Gastroesophageal sphincter (tissue), 4 donors: ENCODE data around the gene TDRD3. TPM values are rescaled to one million over a fixed set of nuclear protein-coding genes. Genes with fewer than 3 reads are reported as not detected.

Experiments used
- ATAC-seq: fragments of 150-250 bp; one replicate; pipeline ENCODE4 v1.9.1; 2016; ENCODE audit warnings: mild to moderate bottlenecking, moderate library complexity
- H3K27ac ChIP-seq, 4 donors: fragments of 200-600 bp; sonication (generic) in 3 of 4; 1 replicate in 3 of 4; 2 replicates in 1 of 4; pipeline ENCODE4 v1.5.1; 2016 to 2019
- H3K27me3 ChIP-seq: fragments of 200-600 bp; sonication (generic); one replicate; pipeline ENCODE4 v1.5.1; 2019
- H3K36me3 ChIP-seq, 2 donors: fragments of 200-600 bp; sonication (generic); one replicate each; pipeline ENCODE4 v1.5.1; 2019; ENCODE audit warnings: control low read depth in 1 of 2
- H3K4me1 ChIP-seq, 3 donors: fragments of 200-600 bp; sonication (generic); 1 replicate in 2 of 3; 2 replicates in 1 of 3; pipeline ENCODE4 v1.5.1; 2016 to 2019; ENCODE audit warnings: control low read depth in 2 of 3
- H3K4me3 ChIP-seq, 2 donors: fragments of 200-600 bp; sonication (generic); one replicate each; pipeline ENCODE4 v1.5.1; 2019; ENCODE audit warnings: mild to moderate bottlenecking in 1 of 2, moderate library complexity in 1 of 2
- H3K9me3 ChIP-seq, 3 donors: fragments of 200-600 bp; sonication (generic); one replicate each; pipeline ENCODE4 v1.5.1; 2017 to 2019; ENCODE audit warnings: control low read depth in 2 of 3
- EP300 ChIP-seq: sonication (generic); formaldehyde crosslinking; IDR thresholded peaks from one replicate; pipeline ENCODE4 v1.6.1; 2017; ENCODE audit warnings: antibody characterized with exemption, mild to moderate bottlenecking
- POLR2A ChIP-seq, 2 donors: fragments of 450-650 bp; IDR thresholded peaks; one replicate each; pipeline ENCODE4 v1.6.1; 2017; ENCODE audit warnings: antibody characterized with exemption in 2 of 2, mild to moderate bottlenecking in 2 of 2, moderate library complexity in 1 of 2
- POLR2AphosphoS5 ChIP-seq: sonication (generic); formaldehyde crosslinking; IDR thresholded peaks from one replicate; pipeline ENCODE4 v1.6.1; 2017; ENCODE audit warnings: antibody characterized with exemption
- WGBS, 2 donors: methylation state at CpG; one replicate each; pipeline ENCODE4 v1.1.5; 2018; ENCODE audit warnings: low coverage in 1 of 2; 5-methylcytosine and 5-hydroxymethylcytosine counted together
- total RNA-seq, 4 donors: library from RNA; depleted of rRNA; stranded (reverse); fragments of >200 nt; gene quantifications; one replicate each; pipeline ENCODE4 v1.1.0, GENCODE V29; 2016
- TF ChIP-seq, protein P1 (sequence below), 4 experiments: fragments of 200-600 bp in 2 of 4; fragments of 450-650 bp in 2 of 4; sonication (generic) in 1 of 4; IDR thresholded peaks; one replicate each; pipeline ENCODE4 v1.5.1; 2017 to 2019; ENCODE audit warnings: antibody characterized with exemption in 4 of 4, mild to moderate bottlenecking in 2 of 4, moderate library complexity in 2 of 4

TDRD3 gene
- total RNA-seq, 4 donors from 2014 or later, result 22.4 to 41.4 (median 28.7) TPM

DNA sequence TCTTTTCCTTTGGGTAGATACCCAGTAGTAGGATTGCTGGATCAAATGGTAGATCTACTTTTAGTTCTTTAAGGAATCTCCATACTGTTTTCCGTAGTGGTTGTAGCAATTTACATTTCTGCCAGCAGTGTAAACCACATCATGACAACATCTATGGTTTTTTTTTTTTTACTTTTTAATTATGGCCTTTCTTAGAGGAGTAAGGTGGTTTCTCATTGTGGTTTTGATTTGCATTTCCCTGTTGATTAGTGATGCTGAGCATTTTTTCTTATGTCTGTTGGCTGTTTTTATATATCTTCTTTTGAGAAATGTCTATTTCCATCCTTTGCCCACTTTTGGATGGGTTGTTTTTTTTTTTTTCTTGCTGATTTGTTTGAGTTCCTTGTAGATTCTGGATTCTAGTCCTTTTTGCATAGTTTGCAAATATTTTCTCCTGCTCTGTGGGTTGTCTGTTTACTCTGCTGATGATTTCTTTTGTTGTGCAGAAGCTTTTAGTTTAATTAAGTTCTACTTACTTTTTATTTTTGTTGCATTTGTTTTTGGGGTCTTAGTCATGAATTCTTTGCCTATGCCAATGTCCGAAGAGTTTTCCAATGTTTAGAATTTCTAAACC, 38.8 kb downstream of the TDRD3 start:
- TF ChIP-seq POLR2AphosphoS5 (no peak), EP300 (no peak), POLR2A (IDR thresholded peaks at IDR 0.05) (no peak)
- TF ChIP-seq, protein P1, sequence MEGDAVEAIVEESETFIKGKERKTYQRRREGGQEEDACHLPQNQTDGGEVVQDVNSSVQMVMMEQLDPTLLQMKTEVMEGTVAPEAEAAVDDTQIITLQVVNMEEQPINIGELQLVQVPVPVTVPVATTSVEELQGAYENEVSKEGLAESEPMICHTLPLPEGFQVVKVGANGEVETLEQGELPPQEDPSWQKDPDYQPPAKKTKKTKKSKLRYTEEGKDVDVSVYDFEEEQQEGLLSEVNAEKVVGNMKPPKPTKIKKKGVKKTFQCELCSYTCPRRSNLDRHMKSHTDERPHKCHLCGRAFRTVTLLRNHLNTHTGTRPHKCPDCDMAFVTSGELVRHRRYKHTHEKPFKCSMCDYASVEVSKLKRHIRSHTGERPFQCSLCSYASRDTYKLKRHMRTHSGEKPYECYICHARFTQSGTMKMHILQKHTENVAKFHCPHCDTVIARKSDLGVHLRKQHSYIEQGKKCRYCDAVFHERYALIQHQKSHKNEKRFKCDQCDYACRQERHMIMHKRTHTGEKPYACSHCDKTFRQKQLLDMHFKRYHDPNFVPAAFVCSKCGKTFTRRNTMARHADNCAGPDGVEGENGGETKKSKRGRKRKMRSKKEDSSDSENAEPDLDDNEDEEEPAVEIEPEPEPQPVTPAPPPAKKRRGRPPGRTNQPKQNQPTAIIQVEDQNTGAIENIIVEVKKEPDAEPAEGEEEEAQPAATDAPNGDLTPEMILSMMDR (IDR thresholded peaks at IDR 0.05), result no peak
- no peak for ATAC-seq
- Histone ChIP-seq H3K4me1 (no peaks in the 10 kb centered on the region), H3K27me3 (no peaks in the 10 kb centered on the region), H3K4me3 (no peak overlapping the region), H3K36me3 (no peaks in the 10 kb centered on the region), H3K27ac (no peak overlapping the region), H3K9me3 (no peaks in the 10 kb centered on the region)
- WGBS, 2 donors, result 93 to 96% methylated on average over 2 of the region's 2 CpGs

DNA sequence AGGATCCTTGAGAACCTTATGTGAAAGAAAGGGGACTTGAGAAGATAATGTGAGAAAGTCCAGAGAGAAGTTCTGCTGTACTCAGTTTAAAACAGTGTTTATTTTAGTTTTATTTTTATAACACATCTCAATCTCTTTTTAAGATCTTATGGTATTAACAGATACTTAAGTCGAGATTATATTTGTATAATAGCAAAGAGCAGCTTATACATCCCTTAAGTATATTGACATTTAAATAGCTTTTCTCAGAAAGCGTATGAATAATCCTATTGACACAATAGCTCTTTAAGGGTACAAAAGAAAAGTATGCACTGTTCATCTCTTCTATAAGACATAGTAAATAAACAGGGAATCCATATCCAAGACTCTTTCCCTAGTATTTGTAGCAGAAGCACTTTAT, 42.2 kb downstream of the TDRD3 start:
- Histone ChIP-seq H3K27ac (no peak overlapping the region), H3K27me3 (no peaks in the 10 kb centered on the region), H3K4me1 (no peaks in the 10 kb centered on the region), H3K4me3 (no peak overlapping the region), H3K9me3 (no peaks in the 10 kb centered on the region), H3K36me3 (no peaks in the 10 kb centered on the region)
- whole genome bisulfite sequencing, 2 donors, result 19 to 67% methylated on average over 2 of the region's 2 CpGs
- TF ChIP-seq, protein P1 (IDR thresholded peaks at IDR 0.05), result no peak
- TF ChIP-seq POLR2A (IDR thresholded peaks at IDR 0.05), result no peak
- no peak for TF ChIP-seq EP300
- no peak for ATAC-seq

DNA sequence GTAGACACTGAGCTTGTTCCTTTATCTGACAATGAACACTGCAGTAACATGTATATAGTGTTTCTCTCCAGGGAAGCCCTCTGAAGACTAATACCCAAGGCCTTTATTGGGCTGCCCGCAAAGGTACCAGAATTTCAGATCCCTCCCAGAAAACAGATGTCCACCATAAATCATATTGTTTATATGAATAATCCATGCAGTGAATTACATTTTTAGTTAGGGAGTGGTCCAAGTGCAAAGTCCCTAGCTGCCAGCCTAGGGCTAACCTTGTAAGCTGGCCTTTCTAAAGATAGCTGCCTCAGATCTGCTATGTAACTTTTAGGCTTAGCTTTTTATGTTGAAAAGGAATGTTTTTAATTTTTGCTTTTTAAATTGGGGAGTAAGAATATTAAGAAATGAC, 44.7 kb downstream of the TDRD3 start:
- H3K27ac ChIP-seq, result no peak overlapping the region
- H3K4me3 ChIP-seq, result no peak overlapping the region
- TF ChIP-seq, protein P1 (IDR thresholded peaks at IDR 0.05), result no peak
- TF ChIP-seq POLR2A (IDR thresholded peaks at IDR 0.05) (no peak), EP300 (no peak), POLR2AphosphoS5 (no peak)
- 85 to 90% methylated on average over 1 of the region's 1 CpG for WGBS, 2 donors
- H3K9me3 ChIP-seq, result no peaks in the 10 kb centered on the region
- peaks cover 0 to 8% (median 0%) of the 10 kb centered on the region in 3 donors for H3K4me1 ChIP-seq
- H3K27me3 ChIP-seq, result no peaks in the 10 kb centered on the region
- ATAC-seq, result no peak
- no peaks in the 10 kb centered on the region for H3K36me3 ChIP-seq

DNA sequence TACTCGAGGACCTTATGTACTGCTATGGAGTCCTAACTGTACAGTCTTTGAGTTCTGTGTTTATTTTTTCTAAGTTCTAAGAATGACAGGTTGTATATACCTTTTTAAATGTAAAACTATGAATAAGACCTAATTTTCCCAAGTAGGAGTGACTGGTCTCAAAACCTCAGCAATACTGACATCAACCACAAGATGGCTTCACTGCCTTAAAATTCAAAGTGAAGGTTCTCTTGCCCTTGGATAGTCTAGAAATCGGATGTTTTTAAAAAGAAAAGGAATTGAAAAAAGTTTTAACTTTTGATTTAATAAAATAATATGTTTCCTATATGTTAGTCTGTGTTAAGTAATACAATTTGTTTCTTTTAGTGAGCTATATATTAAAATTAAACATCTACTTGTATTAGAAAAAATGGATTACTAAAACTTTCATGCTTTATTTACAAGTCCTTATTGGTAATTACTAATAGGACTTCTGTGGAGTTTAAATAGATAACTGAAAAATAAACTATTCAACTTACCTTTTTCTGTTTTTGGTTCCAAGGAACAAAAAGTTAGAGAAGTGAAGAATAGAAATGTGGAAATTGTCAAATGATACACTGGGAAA, 52.0 kb downstream of the TDRD3 start:
- Histone ChIP-seq H3K4me3 (no peak overlapping the region), H3K27me3 (no peaks in the 10 kb centered on the region), H3K36me3 (peaks cover 0 to 6% of the 10 kb centered on the region in 2 donors), H3K9me3 (no peaks in the 10 kb centered on the region), H3K27ac (no peak overlapping the region), H3K4me1 (peaks cover 0 to 8% (median 0%) of the 10 kb centered on the region in 3 donors)
- WGBS, 2 donors, result 35 to 48% methylated on average over 2 of the region's 2 CpGs
- no peak for ATAC-seq
- no peak for TF ChIP-seq POLR2A (IDR thresholded peaks at IDR 0.05)
- no peak for TF ChIP-seq EP300
- no peak for TF ChIP-seq POLR2AphosphoS5
- TF ChIP-seq, protein P1 (IDR thresholded peaks at IDR 0.05), result peak; percentile 64 to 68 (median 66)

DNA sequence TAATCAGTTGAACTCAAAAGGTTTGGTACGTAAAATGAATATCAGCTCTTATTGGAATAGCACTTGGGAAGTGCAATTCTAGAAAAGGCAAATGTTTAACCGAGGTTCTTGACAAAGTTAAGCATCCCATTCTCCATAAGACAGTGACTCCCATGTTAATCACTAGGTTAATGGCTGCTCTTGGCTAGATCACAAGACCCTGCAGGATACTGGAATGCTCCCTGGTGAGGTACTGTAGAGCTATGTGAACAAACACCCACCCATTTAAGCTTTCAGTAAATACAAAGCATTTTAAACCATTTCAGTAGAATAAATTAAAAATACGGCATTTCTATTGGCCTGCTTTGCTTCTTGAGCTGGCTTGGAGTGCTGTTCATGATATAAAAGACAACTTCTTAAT, 56.5 kb downstream of the TDRD3 start:
- H3K4me3 ChIP-seq, result no peak overlapping the region
- no peaks in the 10 kb centered on the region for H3K4me1 ChIP-seq
- TF ChIP-seq POLR2AphosphoS5, result no peak
- TF ChIP-seq, protein P1 (IDR thresholded peaks at IDR 0.05), result no peak
- no peak for TF ChIP-seq EP300
- WGBS, 2 donors, result 89 to 96% methylated on average over 2 to 3 of the region's 3 CpGs
- no peak for ATAC-seq
- no peaks in the 10 kb centered on the region for H3K9me3 ChIP-seq
- peaks cover 0 to 14% of the 10 kb centered on the region in 2 donors for H3K36me3 ChIP-seq
- no peak overlapping the region for H3K27ac ChIP-seq
- H3K27me3 ChIP-seq, result no peaks in the 10 kb centered on the region
